GM18868 (cell line): Measurements from ENCODE around the gene SMCHD1.

Experiments used
- ATAC-seq: cut with Tn5 transposase; IDR thresholded peaks from one replicate; pipeline ENCODE4 v1.9.1; 2021; ENCODE audit warnings: mild to moderate bottlenecking, moderate library complexity; ENCODE audit not compliant: unreplicated experiment

The SMCHD1 gene

GRCh38 chr18:2655178-2655953 is at the start of gene SMCHD1:
Gene SMCHD1 (plus strand): TSS chr18:2655726. CDS start chr18:2656076, 350 bp downstream.
- ATAC-seq: peak; percentile 65

DNA sequence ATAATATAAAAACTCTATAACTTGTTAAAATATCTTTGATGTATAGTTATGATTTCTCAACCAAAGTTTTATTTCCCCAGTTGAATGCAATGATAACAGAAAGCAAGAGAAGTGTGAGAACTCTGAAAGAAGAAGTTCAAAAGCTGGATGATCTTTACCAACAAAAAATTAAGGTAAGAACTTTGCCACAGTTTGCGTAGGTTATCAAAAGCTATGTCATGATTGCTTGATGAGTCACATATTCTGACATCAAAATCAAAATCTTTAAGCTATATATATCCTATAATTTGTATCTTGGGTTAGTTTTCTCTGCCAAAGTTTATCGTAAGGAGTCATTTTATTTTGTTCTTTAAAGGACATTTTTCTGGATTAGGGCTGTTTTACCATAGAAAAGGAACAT is 49.2 kb upstream of the SMCHD1 start:
- ATAC-seq: no peak

- no peak for ATAC-seq
Measured at GRCh38 chr18:2609604-2610003, 45.9 kb upstream of the SMCHD1 start.

GRCh38 chr18:2610549-2610948 is 45.0 kb upstream of the SMCHD1 start:
- ATAC-seq: no peak

DNA sequence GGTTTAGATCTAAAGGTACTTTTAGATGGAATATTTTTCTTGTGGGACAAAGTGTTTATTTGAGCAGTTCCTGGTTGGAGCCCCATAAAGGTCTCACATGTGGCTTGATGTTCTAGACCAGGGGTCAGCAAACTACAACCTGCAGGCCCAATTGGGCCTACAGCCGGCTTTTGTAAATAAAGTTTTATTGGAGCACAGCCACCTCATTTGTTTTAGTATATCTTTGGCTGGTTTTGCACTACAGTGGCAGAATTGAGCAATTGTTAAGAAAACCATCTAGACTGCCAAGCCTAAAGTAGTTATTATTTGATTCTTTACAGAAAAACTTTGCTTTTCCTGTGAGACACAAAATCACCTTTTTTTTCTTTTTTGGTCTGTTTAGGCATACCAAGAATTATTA is 42.5 kb upstream of the SMCHD1 start:
- ATAC-seq: no peak

DNA sequence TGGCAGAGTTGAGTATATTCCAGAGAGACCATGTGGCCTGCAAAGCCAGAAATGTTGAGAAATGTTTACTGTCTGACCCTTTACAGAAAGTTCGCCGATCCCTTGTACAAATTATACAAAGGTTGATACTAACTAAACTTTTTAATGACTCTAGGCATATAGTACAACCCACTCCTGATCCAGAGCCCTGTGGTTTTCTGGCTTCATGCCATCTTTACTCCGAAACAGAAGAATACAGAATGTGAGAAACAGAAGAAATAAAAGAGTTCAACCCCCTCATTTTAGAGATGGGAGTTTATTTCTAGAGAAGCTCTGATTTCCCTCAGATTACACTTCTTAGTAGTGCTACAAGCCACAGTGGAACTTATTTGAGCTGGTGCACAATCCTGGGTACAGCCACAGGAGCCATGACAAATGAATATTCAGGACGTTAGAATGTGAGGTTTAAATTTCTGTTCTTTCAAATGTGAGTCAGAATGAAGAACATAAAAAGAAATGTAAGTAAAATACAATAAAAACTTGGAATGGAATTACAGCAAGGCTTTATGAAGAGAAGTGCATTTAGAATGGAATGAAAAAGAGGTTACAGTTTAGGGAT is 38.0 kb upstream of the SMCHD1 start:
- no peak for ATAC-seq

- no peak for ATAC-seq
Measured at GRCh38 chr18:2618009-2618408, 37.5 kb upstream of the SMCHD1 start.

- ATAC-seq: no peak
Measured at GRCh38 chr18:2625217-2625616, 30.3 kb upstream of the SMCHD1 start.

DNA sequence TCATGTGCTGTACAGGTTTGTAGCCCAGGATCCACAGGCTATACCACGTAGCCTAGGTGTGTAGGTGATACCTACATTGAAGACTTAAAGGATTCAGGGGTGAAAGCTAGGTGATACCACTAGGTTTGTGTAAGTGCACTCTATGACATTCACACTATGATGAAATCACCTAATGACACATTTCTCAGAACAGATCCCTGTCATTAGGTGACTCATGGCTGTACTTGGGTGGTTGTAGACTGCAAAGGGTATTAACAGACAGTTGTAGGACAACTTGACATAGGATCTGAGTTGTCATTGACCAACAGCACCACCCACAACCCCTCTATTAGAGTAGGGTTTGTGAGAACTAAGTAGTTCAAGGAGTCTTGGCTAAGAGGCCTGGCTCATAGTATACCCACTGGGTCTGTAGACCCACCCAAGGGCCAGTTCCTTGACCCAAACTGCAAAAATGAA is 27.7 kb upstream of the SMCHD1 start:
- peak; percentile 72 for ATAC-seq

GRCh38 chr18:2629003-2629402 is 26.5 kb upstream of the SMCHD1 start:
- no peak for ATAC-seq

- ATAC-seq: no peak
Measured at GRCh38 chr18:2635586-2635985, 19.9 kb upstream of the SMCHD1 start.

DNA sequence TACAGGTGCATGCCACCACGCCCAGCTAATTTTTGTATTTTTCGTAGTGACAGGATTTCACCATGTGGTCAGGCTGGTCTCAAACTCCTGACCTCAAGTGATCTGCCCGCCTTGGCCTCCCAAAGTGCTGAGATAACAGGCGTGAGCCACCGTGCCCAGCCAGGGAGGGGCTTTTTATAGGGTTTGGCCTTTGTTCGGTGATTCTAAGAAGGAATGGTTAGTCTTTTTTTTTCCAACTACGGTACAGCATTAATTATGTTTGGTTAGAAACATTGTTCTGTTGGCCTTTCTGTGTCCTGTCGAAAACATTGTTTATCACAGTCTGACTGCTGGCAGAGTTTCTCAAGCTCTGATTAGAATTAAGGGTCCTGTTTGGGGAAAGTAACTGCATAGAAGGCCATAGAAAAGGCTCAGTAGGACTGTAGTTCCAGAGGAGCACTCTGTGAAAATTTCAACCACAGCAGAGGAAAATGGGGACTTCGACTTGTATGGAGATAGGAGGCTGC is 19.3 kb upstream of the SMCHD1 start:
- ATAC-seq: peak; percentile 12

- ATAC-seq: peak; percentile 81
Measured at GRCh38 chr18:2641638-2642037, 13.9 kb upstream of the SMCHD1 start.

DNA sequence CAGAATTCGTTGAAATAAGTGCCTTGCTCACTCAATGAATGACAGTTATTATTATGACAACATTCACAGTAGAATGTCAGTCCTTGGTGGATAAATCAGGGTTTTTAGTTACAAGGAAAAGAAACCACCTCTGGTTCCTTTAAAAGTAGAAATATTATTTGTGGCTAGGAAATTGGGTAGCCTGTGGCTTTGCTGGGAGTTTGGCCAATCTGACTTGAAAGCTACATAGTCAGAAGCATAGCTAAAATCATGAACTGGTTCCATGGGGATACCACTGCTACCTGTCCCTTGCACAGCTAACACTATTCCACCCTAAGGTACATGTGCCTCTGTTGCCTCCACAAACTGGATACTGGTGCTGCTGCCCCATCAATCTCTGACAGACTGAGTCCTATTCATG is 12.8 kb upstream of the SMCHD1 start:
- no peak for ATAC-seq

DNA sequence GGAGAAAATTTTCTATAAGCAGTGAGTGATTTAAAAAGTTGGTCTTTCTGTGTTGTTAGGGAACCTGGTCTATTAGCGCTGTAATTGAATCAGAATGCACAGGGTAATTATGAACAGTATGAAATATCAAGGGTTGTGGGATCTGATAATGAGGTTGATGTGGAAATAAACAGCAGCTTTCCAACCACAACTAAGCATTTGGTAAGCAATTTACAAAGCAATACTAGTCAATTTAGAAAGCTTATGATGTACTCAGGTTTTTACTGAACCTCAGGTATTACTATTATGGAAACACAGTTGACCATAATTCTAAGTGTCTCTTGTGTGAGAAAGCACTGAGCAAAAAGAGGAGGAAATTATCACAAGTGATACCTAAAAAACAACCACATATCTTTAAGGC is 11.0 kb upstream of the SMCHD1 start:
- no peak for ATAC-seq

DNA sequence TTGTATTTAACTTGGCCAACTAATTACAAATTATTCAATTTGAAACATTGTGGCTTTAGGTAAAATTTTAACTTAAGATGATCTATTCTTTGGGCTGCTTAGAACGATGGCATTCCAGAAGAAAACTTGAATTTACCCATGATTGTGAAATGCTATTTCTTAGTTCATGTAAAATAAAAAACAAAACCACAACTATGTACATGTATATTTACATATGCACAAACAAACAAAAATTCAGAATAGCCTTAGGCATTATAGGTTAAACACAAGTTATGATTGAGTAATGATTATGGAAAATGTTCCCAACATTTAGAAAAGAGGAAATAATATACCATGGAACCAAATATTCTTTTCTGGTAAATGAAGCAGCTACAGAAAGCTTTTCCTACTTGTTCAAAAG is 3.5 kb upstream of the SMCHD1 start:
- no peak for ATAC-seq

GRCh38 chr18:2653467-2653866 is 2.1 kb upstream of the SMCHD1 start:
- no peak for ATAC-seq

GRCh38 chr18:2654169-2654927 is 1.2 kb upstream of the SMCHD1 start:
- no peak for ATAC-seq

- ATAC-seq: peak; percentile 26
Measured at GRCh38 chr18:2654928-2655177, 673 bp upstream of the SMCHD1 start.

DNA sequence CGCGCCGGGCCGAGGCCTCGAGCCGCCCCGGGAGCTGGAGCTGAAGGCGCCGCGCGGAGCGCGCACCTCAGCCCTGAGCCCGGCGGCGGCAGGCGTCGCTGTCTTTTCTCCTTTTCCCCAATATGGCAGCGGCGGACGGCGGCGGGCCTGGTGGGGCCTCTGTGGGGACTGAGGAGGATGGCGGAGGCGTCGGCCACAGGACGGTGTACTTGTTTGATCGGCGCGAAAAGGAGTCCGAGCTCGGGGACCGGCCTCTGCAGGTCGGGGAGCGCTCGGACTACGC is 369 bp downstream of the SMCHD1 start:
- ATAC-seq: peak; percentile 19

GRCh38 chr18:2656237-2656980 is 883 bp downstream of the SMCHD1 start:
- ATAC-seq: peak; percentile 2
